SK-N-MC (cell line): ENCODE results near the gene NT5DC4.

ENCODE experiments used
- DNase-seq: peaks from one replicate; pipeline ENCODE4 v3.0.0-alpha.2; 2011; ENCODE audit warnings: low read depth, low spot score
- H3K27ac ChIP-seq: fragments of 200-600 bp; sonication (generic); 2 replicates; pipeline ENCODE4 v1.5.1; 2016; ENCODE audit warnings: mixed run types
- H3K36me3 ChIP-seq: fragments of 200-600 bp; sonication (generic); 2 replicates; pipeline ENCODE4 v1.6.1; 2017; ENCODE audit warnings: antibody characterized with exemption, low read length, mixed read lengths; ENCODE audit not compliant: insufficient read depth
- H3K4me3 ChIP-seq: fragments of 200-600 bp; sonication (generic); 2 replicates; pipeline ENCODE4 v1.5.1; 2016
- H3K9ac ChIP-seq: fragments of 200-600 bp; sonication (generic); 2 replicates; pipeline ENCODE4 v1.8.0; 2017; ENCODE audit warnings: mixed run types, mixed read lengths; ENCODE audit not compliant: insufficient read length
- H3K9me3 ChIP-seq: fragments of 200-600 bp; sonication (generic); 2 replicates; pipeline ENCODE4 v1.6.1; 2017; ENCODE audit warnings: low read depth, mild to moderate bottlenecking, antibody characterized with exemption, low read length, moderate library complexity, mixed read lengths
- EZH2 ChIP-seq: fragments of 200-600 bp; sonication (generic); IDR thresholded peaks from one replicate; pipeline ENCODE4 v1.6.1; 2017; ENCODE audit warnings: antibody characterized with exemption
- FOXP2 ChIP-seq: optimal IDR thresholded peaks from 2 replicates; pipeline ENCODE3; 2011; ENCODE audit warnings: mild to moderate bottlenecking, moderate library complexity; ENCODE audit not compliant: insufficient read depth; ENCODE audit errors: extremely low read length, control extremely low read depth
- POLR2AphosphoS5 ChIP-seq: IDR thresholded peaks from 2 replicates; pipeline ENCODE4 v1.6.1; 2012; ENCODE audit warnings: mild to moderate bottlenecking, low read depth, low read length, borderline replicate concordance

NT5DC4 gene

DNA sequence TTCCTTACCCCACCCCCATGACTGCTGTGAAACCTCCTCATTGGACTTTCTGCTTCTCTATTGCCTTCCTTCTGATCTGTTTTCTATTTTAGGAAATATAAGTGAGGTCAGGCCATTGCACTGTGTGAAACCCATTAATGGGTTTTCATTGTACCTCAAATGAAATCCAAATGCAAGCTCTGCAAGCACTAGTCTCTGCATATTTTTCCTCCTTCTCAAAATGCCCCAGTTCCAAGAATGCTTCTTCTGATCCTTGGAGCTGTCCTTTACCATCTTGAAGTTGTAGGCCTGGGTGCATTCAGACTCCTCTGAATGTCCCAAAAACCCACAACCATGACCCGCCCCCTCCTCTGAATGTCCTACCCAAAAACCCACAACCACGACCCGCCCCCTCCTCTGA, 55.3 kb downstream of the NT5DC4 start:
- H3K36me3 ChIP-seq = no peaks in the 10 kb centered on the region
- H3K9me3 ChIP-seq = no peaks in the 10 kb centered on the region
- DNase-seq = no peak
- H3K27ac ChIP-seq = no peak overlapping the region
- TF ChIP-seq FOXP2 = no peak
- no peak for TF ChIP-seq EZH2
- TF ChIP-seq POLR2AphosphoS5 = no peak
- no peak overlapping the region for H3K9ac ChIP-seq
- H3K4me3 ChIP-seq = no peak overlapping the region

GRCh38 chr2:112777036-112777435, 56.2 kb downstream of the NT5DC4 start:
- no peak overlapping the region for H3K27ac ChIP-seq

GRCh38 chr2:112779598-112779997, 58.8 kb downstream of the NT5DC4 start:
- no peak overlapping the region for H3K27ac ChIP-seq
- H3K36me3 ChIP-seq = no peaks in the 10 kb centered on the region
- no peak overlapping the region for H3K9ac ChIP-seq
- no peak for DNase-seq
- TF ChIP-seq POLR2AphosphoS5 (no peak), EZH2 (no peak), FOXP2 (no peak)
- H3K4me3 ChIP-seq = no peak overlapping the region
- H3K9me3 ChIP-seq = no peaks in the 10 kb centered on the region

More at GRCh38 chr2:112777036-112777435, 56.2 kb downstream of the NT5DC4 start:
- no peak for DNase-seq
- TF ChIP-seq EZH2 (no peak), FOXP2 (no peak), POLR2AphosphoS5 (no peak)
- Histone ChIP-seq H3K36me3 (no peaks in the 10 kb centered on the region), H3K4me3 (no peak overlapping the region), H3K9ac (no peak overlapping the region), H3K9me3 (no peaks in the 10 kb centered on the region)

GRCh38 chr2:112782234-112782799, 61.5 kb downstream of the NT5DC4 start:
- Histone ChIP-seq H3K9me3 (no peaks in the 10 kb centered on the region), H3K4me3 (no peak overlapping the region), H3K36me3 (no peaks in the 10 kb centered on the region), H3K9ac (no peak overlapping the region), H3K27ac (no peak overlapping the region)
- DNase-seq = no peak
- TF ChIP-seq FOXP2 (no peak), EZH2 (no peak), POLR2AphosphoS5 (no peak)

- H3K9ac ChIP-seq = no peak overlapping the region
- H3K36me3 ChIP-seq = no peaks in the 10 kb centered on the region
- H3K4me3 ChIP-seq = no peak overlapping the region
- no peak overlapping the region for H3K27ac ChIP-seq
- TF ChIP-seq FOXP2 (no peak), EZH2 (no peak), POLR2AphosphoS5 (no peak)
- no peaks in the 10 kb centered on the region for H3K9me3 ChIP-seq
- DNase-seq = no peak
Observed at GRCh38 chr2:112783187-112783714, 62.4 kb downstream of the NT5DC4 start.

- Histone ChIP-seq H3K9me3 (no peaks in the 10 kb centered on the region), H3K4me3 (no peak within 1 kb of the TSS), H3K9ac (no peak within 1 kb of the TSS), H3K27ac (no peak within 1 kb of the TSS), H3K36me3 (no peaks in the 10 kb centered on the region)
- TF ChIP-seq FOXP2 = no peak
- TF ChIP-seq POLR2AphosphoS5 = no peak
- no peak for TF ChIP-seq EZH2
- DNase-seq = no peak
Observed at GRCh38 chr2:112784199-112785189, 63.7 kb downstream of the NT5DC4 start, which contains the start of gene IL1A. Gene IL1A (minus strand): TSS chr2:112784493. CDS start chr2:112783770, 723 bp downstream.

DNA sequence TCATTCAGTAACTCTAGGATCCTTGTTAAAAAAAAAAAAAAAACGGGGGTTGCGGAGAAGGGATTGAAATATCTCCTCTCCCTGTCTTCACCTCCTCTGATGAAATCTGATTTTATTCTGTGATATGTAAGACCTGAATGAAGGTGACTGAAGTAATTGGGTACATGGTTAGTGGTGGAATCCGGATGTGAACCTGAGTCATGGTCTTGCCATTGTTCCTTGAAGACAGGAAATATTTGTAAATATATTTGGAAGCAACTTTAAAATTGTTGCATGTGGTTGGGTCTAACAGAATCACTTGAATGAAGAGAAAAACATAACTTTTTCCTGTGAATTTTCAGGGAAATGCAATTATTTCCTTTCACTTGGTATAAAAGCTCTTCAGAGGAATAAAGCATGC, 66.5 kb downstream of the NT5DC4 start:
- Histone ChIP-seq H3K4me3 (no peak overlapping the region), H3K36me3 (no peaks in the 10 kb centered on the region), H3K9ac (no peak overlapping the region), H3K9me3 (no peaks in the 10 kb centered on the region), H3K27ac (no peak overlapping the region)
- TF ChIP-seq POLR2AphosphoS5 (no peak), FOXP2 (no peak), EZH2 (no peak)
- DNase-seq = no peak

DNA sequence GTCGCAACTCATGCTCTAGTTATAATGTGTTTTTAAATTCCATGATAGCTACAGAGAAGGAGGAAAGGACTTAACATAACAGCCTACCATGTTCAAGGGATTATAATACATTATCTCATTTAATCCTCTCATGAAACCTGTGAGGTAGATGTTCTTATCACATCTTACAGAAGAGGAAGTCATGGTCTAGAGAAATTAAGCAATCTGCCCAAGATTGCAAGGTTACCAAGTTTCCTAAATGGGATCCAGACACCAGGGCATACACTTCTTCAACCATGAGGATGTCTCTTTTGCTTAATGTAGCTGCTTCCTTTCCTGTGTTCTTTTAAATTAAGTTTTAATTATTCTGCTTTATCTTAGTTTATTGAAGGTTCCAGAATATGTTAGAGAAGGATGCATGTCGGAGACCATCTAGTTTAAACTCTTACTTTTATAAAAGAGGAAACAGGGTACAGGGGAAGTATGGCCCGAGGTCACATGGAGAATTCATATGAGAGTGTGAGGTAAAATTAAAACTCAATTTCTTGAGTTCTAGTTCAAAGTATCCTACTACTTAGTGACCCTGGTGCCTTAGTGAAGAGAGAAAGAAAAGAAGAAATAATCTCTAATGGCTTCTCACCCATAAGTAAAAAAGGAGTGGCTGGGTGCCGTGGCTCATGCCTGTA, 67.0 kb downstream of the NT5DC4 start:
- Histone ChIP-seq H3K9ac (no peak overlapping the region), H3K4me3 (no peak overlapping the region), H3K27ac (no peak overlapping the region), H3K9me3 (no peaks in the 10 kb centered on the region), H3K36me3 (no peaks in the 10 kb centered on the region)
- no peak for DNase-seq
- TF ChIP-seq FOXP2 = no peak
- TF ChIP-seq EZH2 = no peak
- TF ChIP-seq POLR2AphosphoS5 = no peak
